Prostate gland (tissue), 2 donors: ENCODE data around the gene CEP68.

Experiments used
- CTCF ChIP-seq, 4 experiments: fragments of 200-600 bp in 2 of 4; fragments of 450-650 bp in 2 of 4; sonication (generic) in 2 of 4; IDR thresholded peaks; 1 replicate in 3 of 4; 2 replicates in 1 of 4; pipeline ENCODE4 v1.5.1; 2016 to 2019; ENCODE audit warnings: antibody characterized with exemption in 4 of 4, mild to moderate bottlenecking in 2 of 4, moderate library complexity in 2 of 4
- POLR2A ChIP-seq: fragments of 450-650 bp; IDR thresholded peaks from one replicate; pipeline ENCODE4 v1.6.1; 2016; ENCODE audit warnings: antibody characterized with exemption, mild to moderate bottlenecking
- POLR2AphosphoS5 ChIP-seq: sonication (generic); formaldehyde crosslinking; IDR thresholded peaks from one replicate; pipeline ENCODE4 v1.6.1; 2017; ENCODE audit warnings: antibody characterized with exemption

GRCh38 chr2:65096948-65097347 is 40.7 kb downstream of the CEP68 start:
- TF ChIP-seq POLR2A (no peak), CTCF (IDR thresholded peaks at IDR 0.05) (no peak), POLR2AphosphoS5 (no peak)
